HG02763 (cell line): ENCODE measurements around the gene WDR37.
"Not testable (repeated sequence)": the region's sequence is repeated elsewhere in the genome, so short reads cannot be mapped to it uniquely, and the experiment has no call there.

Experiments
- ATAC-seq: cut with Tn5 transposase; IDR thresholded peaks from one replicate; pipeline ENCODE4 v1.9.1; 2021; ENCODE audit warnings: mild to moderate bottlenecking, moderate library complexity; ENCODE audit not compliant: unreplicated experiment

Gene WDR37

GRCh38 chr10:1149793-1150637, 93.8 kb downstream of the WDR37 start:
- no peak for ATAC-seq

- ATAC-seq, result no peak
Measured at GRCh38 chr10:1150638-1150955, 94.4 kb downstream of the WDR37 start.

- ATAC-seq, result no peak
Measured at GRCh38 chr10:1151076-1152033, 95.2 kb downstream of the WDR37 start.

GRCh38 chr10:1152386-1153250, 96.4 kb downstream of the WDR37 start:
- no peak for ATAC-seq

- no peak for ATAC-seq
Measured at GRCh38 chr10:1153251-1153763, 97.1 kb downstream of the WDR37 start.

GRCh38 chr10:1153805-1154351, 97.7 kb downstream of the WDR37 start:
- no peak for ATAC-seq

- no peak for ATAC-seq
Measured at GRCh38 chr10:1154531-1155295, 98.5 kb downstream of the WDR37 start.

GRCh38 chr10:1155791-1156615, 99.8 kb downstream of the WDR37 start:
- no peak for ATAC-seq

- ATAC-seq, result no peak
Measured at GRCh38 chr10:1156616-1156886, 100.4 kb downstream of the WDR37 start.

- no peak for ATAC-seq
Measured at GRCh38 chr10:1156921-1157614, 100.9 kb downstream of the WDR37 start.

- no peak for ATAC-seq
Measured at GRCh38 chr10:1157615-1157933, 101.4 kb downstream of the WDR37 start.

GRCh38 chr10:1158066-1158465, 101.9 kb downstream of the WDR37 start:
- ATAC-seq, result no peak

GRCh38 chr10:1158536-1158935, 102.4 kb downstream of the WDR37 start:
- ATAC-seq, result not testable (repeated sequence)

GRCh38 chr10:1159131-1160061, 103.2 kb downstream of the WDR37 start:
- no peak for ATAC-seq

GRCh38 chr10:1160561-1161314, 104.6 kb downstream of the WDR37 start:
- ATAC-seq, result no peak

GRCh38 chr10:1161315-1161673, 105.1 kb downstream of the WDR37 start:
- not testable (repeated sequence) for ATAC-seq
